Stimulated activated CD8-positive, alpha-beta memory T cell treated with anti-CD3 and anti-CD28 coated beads, Interleukin-7, amount 100 ng/mL, for 48 hours (primary cell): ENCODE data around the gene YIF1A.
"Not testable (repeated sequence)": the region's sequence is repeated elsewhere in the genome, so short reads cannot be mapped to it uniquely, and the experiment has no call there.

Experiments used
- DNase-seq, 2 donors: peaks; one replicate each; pipeline ENCODE4 v3.0.0-alpha.2; 2020; ENCODE audit warnings: low read depth in 1 of 2; ENCODE audit errors: extremely low read depth in 1 of 2

Gene YIF1A

DNA sequence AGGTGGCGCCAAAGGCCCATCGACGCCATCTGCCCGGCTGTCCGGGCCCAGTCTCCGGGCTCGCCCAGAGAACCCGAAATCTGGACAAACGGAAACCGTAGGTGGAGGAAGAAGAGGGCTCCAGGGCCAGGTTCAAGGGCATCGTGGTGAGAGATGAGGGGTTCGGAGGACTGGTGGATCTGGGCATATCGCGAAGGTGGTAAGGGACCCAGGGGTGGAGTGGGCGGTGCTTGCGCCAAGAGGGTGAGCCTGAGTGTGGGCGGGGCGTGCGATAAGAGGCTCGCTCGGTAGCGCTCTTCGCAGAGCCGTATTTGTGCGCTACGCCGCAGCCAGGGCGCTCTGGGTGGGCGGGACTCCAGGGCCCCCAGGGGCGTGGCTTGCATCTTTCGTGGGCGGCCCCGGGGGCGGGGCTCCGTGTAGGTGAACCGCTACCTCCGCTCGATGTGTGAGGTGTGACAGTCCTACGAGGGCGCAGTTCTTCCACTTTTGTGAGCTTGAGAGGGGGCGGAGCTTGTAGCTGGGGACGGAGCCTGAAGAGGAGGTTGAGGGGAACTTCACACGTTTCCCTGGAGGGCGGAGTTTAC is 23.1 kb upstream of the YIF1A start:
- peak; percentile 93 to 96 for DNase-seq

DNA sequence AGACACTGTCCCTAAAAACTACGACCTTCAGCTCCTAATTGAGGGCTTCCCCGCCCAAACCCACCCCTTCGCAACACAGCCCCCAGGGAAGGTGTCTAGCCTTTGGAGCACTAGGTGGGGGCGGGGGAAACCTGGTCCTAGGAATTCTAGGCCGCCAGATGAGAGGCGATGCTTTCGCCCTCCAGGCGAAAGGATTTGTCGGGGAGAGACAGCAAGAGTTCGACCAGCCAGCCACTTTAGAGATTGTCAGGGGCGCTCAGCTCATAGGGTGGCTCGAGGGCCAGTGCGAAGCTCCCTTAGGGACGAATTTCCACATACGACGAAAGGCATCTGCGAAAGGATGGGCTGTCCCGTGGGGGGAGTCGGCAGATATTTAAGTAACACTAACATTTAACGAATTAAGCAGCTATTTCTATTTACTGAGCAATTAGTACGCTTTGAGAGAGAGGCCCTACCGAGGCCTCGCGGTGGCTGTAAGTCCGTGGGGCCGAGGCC is 22.6 kb upstream of the YIF1A start:
- no peak for DNase-seq

DNA sequence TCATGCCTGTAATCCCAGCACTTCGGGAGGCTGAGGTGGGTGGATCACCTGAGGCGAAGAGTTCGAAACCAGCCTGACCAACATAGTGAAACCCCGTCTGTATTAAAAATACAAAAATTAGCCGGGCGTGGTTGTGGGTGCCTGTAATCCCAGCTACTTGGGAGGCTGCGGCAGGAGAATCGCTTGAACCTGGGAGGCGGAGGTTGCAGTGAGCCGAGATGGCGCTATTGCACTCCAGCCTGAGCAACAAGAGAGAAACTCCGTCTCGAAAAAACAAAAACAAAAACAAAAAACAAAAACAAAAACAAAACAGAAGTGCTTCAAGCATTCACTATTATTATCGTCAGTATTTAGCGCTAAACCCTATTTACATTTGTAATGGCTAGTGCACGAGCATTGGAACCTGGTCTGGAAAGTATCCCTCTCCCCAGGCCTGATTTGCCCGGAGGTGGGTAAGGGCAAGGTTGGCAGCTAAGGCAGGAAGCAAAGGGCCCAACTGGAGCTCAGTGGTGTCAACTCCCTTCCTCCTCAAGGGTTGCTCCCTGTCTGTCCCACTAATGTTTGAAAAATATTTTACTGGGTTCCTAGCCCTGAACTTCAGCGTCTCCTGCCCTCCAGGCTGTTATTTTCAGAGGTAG is 22.0 kb upstream of the YIF1A start:
- not testable (repeated sequence) for DNase-seq

DNA sequence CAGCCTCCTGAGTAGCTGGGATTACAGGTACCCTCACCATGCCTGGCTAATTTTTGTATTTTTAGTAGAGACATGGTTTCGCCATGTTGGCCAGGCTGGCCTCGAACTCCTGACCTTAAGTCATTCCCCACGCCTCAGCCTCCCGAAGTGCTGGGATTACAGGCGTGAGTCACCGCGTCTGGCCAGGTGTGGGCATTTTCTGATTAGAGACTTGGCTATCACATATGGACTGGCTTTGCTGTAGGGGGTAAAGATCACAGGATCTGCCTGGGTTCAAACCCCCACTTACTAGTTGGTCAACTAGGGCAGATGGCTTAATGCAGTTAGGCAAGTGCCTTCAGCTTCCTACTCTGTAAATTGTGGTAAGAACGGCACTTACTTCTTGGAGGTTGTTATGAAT is 21.4 kb upstream of the YIF1A start:
- DNase-seq: no peak

DNA sequence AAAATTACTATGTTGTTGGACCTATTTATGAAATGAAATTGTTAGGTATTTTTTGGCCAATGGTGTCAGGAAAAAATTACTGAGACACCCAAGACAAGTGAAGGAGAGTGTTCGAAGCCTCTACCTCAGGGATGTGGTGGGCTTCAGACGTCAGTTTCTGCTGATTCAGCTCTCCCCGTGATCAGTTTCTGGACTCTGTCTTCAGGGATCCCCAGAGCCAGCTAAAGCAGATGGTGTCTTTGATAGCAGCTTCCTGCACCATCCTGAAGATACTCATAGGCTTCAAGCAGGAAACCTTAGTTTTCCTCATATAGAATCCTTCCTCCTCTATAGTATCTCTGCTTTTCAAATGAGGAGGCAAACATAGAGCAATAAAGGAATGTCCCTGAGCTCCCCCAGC is 20.5 kb upstream of the YIF1A start:
- no peak for DNase-seq

DNA sequence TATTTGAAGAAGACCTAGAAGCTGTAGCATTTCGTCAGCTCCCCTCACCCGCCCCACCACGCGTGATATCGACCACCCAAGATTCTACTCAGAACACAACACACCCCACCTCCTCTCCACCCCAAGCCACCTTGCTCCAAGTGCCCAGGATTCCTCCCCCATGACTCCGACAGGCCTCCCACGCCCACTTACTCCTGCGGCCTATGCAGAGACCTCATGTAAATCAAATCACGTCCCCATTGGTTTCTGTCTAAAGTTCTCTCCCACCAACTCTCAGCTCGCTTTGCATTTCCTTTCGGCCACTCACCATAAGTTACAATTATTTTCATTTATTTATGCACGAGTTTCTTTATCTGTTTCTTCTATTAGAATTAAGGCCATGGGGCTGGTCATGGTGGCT is 13.7 kb upstream of the YIF1A start:
- no peak for DNase-seq

DNA sequence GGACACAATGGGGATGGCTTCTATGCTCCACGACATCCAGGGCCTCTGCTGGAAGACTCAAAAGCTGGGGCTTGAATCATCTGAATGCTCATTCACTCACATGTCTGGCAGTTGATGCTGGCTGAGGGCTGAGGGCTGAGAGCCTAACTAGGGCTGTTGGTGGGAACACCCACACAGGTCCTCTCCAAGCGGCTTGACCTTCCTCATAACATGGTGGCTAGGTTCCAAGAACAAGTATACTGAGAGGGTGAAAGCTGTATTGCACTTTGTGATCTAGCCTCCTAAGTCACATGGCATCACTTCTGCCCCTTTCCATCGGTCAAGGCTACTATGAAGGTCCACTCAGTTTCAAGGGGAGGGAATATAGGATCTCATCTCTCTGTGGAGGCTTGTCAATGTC is 10.2 kb upstream of the YIF1A start:
- DNase-seq: no peak

DNA sequence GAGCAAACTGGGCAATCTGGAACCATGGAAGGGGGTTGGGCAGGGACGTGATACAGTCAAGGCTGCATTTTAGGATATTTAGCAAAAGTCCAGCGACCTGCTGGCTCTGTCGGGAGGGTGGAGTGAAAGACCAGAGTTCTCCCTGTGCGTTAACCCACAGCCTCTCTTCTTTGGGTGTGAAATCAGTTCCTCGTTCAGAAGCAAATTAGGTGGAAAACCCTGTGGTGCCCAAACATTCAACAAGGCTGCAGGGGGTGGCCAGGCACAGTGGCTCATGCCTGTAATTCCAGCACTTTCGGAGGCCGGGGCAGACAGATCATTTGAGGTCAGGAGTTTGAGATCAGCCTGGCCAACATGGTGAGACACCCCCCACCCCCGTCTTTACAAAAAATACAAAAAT is 8.7 kb upstream of the YIF1A start:
- DNase-seq: no peak

DNA sequence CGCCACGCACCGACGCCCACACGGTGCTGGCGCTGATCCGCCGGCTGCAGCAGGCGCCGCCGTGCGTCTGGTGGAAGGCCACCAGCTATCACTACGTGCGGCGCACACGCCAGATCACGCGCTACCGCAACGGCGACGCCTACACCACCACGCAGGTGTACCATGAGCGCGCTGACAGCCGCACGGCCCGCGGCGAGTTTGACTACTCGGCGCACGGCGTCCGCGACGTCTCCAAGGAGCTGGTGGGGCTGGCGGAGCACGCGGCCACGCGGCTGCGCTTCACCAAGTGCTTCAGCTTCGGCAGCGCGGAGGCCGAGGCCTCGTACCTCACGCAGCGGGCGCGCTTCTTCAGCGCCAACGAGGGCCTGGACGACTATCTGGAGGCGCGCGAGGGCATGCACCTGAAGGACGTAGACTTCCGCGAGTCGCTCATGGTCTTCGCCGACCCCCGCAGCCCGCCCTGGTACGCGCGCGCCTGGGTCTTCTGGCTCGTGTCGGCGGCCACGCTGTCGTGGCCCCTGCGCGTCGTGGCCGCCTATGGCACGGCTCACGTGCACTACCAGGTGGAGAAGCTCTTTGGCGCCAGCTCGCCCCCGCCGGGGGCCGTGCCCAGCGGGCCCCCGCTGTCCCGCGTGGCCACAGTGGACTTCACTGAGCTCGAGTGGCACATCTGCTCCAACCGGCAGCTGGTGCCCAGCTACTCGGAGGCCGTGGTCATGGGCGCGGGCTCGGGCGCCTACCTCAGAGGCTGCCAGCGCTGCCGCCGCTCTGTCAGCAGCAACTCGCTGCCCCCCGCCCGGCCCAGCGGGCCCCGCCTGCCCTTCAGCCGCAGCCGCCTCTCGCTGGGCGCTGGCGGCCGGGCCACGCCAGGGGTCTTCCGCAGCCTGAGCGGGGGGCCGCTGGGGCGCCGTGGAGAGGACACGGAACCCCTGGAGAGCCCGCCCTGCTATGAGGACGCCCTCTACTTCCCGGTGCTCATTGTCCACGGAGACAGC is 6.0 kb upstream of the YIF1A start:
- DNase-seq: no peak

DNA sequence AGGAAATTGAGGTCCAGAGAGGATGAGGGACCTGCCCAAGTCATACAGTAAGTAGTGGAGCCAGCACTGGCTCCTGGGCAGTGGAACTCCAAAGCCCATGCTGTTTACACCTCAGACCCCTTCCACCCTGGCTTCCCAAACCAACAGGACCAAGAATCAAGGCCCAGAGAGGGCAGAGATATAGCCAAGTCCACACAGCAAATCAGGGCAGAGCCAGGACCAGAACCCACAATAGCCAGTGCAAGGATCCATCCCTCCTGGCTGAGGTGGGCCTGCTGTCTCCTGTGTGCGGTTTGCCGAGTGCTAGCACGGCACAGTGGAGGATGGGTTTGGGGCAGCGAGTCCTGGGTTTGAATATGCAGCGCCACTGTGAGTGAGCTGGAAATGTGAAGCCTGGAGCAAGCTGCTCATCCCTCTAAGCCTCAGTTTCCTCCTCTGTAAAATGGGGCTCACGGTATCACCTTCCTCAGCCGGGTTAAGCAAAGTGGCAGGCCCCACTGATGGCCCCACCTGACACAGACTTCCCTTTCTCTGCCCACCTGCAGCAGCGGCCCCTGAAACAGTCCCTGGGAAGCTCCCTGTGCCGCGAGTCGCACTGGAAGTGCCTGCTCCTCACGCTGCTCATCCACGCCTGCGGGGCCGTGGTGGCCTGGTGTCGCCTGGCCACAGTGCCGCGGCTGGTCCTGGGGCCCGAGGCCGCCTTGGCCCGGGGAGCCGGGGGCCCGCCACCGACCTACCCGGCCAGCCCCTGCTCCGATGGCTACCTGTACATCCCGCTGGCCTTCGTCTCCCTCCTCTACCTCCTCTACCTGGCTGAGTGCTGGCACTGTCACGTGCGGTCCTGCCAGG is 5.1 kb upstream of the YIF1A start:
- no peak for DNase-seq

DNA sequence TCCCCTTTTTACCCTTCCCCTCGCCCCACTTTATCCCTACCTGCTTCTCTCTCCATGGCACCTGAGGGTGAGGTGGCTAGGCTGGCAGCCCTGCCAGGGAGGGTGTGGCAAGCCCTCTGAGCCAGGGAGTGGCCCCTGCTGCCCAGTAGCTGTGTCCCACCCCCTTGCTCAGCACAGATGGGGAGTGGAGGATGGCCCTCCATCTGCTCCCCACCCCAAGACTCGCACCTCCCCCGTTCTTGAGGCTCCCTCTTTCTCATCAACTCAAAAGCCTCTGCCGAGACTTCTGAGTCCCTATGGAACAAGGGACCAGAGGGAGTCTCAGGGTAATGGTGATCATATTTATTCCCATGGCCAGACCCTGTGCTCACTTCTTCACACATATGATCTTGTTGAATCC is 4.4 kb upstream of the YIF1A start:
- no peak for DNase-seq

DNA sequence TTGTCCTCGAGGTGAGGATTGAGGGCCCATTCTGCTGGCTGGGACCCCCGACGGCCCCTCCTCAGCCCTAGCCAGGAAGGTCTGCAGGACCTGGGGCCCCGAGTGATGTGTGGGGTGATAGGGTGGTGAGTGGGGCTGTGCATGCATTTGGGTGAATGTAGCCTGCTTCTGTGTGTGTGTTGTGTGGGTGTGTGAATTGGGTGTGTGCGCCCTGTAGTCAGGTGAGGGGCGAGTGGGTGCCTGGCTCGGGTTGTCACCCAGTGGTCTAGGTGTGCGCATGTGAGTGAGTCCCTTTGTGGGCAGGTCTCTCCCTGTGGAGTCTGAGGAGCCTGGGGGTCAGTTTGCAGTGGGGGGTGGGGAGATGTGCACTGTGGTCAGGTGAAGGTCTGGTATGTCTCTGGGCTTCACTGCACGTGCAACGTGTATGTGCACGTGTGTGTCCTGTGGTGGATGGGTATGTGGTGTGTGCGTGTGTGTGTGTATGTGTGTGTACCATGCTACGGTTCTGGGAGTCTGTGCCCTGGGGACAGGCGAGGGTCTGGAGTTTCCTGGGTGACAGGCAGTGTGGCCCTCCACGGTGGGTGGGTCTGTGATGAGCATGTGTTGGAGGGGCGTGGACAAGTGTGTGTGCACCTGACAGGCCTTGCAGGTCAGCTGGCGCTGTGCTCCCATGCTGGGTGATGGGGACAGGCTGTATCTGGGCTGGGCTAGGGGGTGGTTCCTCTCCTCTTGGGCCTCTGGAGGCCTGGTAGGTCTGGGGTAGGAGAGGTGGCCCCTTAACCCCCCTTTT is 3.8 kb upstream of the YIF1A start:
- no peak for DNase-seq

DNA sequence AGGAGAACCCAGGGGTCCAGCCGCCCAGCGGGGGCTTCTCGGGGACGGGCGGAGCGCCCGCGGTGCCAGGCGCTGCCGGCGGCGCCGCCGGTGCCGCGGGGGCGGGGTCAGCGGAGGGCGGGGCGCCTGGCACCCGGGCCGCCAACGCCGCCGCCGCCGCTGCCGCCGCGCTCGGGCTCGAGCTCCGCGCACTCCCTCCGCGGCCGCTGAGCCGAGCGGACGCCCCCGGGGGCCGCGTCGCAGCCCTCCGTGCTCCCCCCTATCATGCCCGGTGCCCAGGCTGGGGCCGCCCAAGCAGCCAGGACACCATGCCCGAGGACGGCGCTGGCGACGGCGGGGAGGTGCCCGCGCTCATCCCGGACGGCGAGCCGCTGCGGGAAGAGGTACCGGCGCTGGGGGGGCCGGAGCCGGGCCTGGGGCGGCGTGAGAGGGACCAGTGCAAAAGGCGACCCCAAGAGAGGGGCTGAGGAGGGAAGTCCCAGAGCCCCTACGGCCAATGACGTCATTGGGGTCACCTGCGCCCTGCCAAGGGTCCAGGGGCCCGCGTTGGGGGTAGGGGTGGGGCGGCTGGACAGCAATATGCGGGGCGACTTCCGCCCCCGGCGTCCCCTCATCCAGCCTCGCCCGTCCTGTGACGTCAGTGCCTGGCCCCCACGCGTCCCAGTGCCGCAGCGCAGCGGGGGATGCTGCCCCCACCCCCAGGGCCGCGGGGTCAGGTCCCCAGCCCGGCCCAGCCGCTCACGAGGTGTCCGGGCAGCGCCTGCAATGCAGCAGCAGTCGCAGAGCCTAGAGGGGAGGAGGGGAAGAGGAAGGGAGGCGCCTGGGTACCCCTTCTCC is 3.0 kb upstream of the YIF1A start, which contains the start of gene TMEM151A:
Gene TMEM151A (plus strand): TSS at position 189 of the 837 bp plus-strand sequence. CDS start 120 bp downstream, at position 309.
- DNase-seq: no peak

DNA sequence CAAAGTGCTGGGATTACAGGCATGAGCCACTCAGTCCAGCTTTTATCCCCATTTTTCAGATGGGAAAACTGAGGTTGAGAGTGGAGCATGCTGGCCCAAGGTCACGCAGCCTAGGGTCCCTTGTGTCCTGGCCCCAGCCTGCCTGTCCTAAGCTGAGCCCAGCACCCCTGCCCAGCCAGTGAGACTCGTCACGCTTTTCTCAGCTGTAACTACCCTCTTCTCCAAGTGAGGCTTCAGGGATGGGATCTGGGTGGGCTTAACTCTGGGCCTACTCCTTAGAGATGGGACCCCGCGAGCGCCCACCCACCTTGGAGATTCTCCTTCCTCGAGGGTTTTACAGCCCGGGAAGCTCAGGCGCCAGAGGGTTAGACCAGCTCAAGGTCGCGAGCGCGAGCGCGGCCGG is 2.4 kb upstream of the YIF1A start:
- DNase-seq: no peak

DNA sequence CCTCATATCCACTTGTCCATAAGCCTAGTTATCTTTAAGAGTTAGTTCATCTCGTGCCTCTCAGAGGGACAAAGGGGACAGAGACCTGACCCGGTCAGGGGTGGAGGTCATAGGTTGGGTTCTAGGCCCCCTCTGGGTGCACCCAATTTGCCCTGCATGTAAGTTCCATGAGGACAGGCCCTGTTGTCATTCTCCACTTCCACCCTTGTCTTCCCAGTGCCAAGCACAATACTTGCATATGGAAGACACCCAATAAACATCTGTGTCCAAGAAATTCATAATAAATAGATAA is 1.3 kb upstream of the YIF1A start:
- no peak for DNase-seq

DNA sequence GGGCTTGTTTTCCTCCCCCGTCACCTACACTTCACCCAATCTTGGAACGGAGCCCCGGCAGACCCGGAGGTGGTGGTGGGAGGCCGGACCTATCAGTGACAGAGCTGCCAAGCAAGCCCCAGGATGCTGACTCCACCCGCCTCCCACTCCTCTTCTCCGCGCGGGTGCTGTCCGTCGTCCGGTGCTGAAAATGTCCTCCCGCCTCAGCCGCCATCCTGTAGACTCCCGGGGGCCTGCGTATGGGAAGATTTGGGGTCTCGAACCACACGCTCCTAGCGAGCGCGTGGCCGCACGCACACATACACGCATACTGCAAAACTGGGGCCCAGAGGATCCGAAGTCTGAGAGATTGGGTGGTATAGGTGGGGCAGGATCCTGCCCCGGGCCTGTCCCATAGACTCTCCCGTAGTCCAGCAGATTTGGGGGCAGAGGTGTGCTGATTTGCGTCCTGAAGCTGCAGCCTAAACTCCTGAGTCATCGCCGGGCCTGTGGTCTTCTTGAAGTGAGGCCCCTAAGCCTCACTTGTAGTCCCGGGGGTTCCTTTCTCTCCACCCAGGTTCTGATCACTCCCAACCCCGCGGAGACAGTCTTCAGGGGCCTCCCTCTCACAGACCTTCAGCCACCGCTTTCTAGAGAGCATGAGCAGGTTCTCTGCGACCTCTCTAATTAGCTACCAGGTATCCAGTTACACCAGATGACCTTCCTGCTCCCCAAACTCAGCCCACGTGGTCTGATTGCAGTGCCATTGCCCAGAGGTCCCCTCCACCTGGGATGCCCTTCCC is 796 bp upstream of the YIF1A start:
- DNase-seq: peak; percentile 69 to 79

DNA sequence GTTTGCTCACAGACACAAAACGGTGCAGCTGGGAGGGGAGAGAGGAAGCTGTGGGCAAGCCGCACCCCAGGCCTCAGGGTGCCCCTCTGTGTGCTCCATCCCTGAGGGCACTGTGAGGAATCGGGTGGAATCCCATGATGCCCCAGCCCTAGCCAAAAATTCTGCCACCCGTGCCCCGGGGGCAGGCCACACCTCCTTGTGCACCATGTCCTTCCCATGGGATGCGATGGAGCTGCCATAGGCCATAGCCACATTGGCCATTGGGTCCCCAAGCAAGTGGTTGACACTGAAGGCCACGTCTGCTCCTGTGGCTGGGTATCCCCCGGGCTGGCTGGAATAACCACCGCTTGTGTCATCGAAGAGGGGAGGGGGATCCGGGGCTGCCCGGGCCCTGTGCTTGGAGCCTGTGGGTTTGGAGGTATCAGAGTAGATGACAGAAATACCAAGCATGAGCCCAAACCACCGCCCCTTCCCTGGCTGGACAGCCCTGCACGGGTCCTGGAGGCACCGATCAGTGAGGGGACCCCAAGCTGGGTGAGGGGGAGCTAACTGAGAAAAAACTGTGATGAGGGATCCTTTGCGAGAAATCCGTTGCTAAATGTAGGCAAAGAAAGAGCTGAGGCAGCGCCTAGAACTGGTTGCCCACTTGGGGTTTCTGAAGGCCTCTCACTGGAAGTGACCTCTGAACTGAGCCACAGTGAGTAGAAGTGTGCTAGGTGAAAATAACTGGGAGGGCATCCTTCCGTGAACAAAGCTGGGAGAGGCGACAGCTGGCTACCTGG is 863 bp downstream of the YIF1A start:
- no peak for DNase-seq
